Progenitor cell of endocrine pancreas (in vitro differentiated cells): ENCODE results near the gene LAMA2. TPM values are rescaled to one million over a fixed set of nuclear protein-coding genes. Genes with fewer than 3 reads are reported as not detected.
"Not testable (repeated sequence)": the region's sequence is repeated elsewhere in the genome, so short reads cannot be mapped to it uniquely, and the experiment has no call there.

Source experiments
- DNase-seq: peaks from one replicate; pipeline ENCODE4 v3.0.0; 2021; ENCODE audit warnings: low spot score; ENCODE audit not compliant: unreplicated experiment
- H3K27ac Mint-ChIP-seq: 2 replicates; pipeline ENCODE4 v1.8.0; 2021; ENCODE audit warnings: mild to moderate bottlenecking, moderate library complexity, mixed read lengths
- H3K27me3 Mint-ChIP-seq: 2 replicates; pipeline ENCODE4 v1.8.0; 2021; ENCODE audit warnings: mixed read lengths
- H3K36me3 Mint-ChIP-seq: 2 replicates; pipeline ENCODE4 v1.8.0; 2022; ENCODE audit warnings: mixed read lengths; ENCODE audit not compliant: insufficient read depth
- H3K4me1 Mint-ChIP-seq: 2 replicates; pipeline ENCODE4 v1.8.0; 2021; ENCODE audit warnings: low read depth, mixed read lengths
- H3K4me3 Mint-ChIP-seq: 2 replicates; pipeline ENCODE4 v1.8.0; 2021; ENCODE audit warnings: low read depth, mild to moderate bottlenecking, moderate library complexity, mixed read lengths
- H3K9me3 Mint-ChIP-seq: 2 replicates; pipeline ENCODE4 v1.8.0; 2021; ENCODE audit warnings: low read depth, mixed read lengths
- CTCF ChIP-seq: fragments of 200-600 bp; sonication (generic); IDR thresholded peaks from one replicate; pipeline ENCODE4 v1.5.0; 2021; ENCODE audit warnings: antibody characterized with exemption, mild to moderate bottlenecking; ENCODE audit not compliant: unreplicated experiment
- total RNA-seq: library from RNA; stranded (reverse); gene quantifications from 2 replicates; pipeline ENCODE4 v1.2.1, GENCODE V29; 2021

LAMA2 gene
- total RNA-seq, 1 donor from 2014 or later = 0.22 TPM

- Mint-ChIP-seq H3K9me3 (peaks cover 5% of the 10 kb centered on the region), H3K27me3 (no peaks in the 10 kb centered on the region), H3K36me3 (no peaks in the 10 kb centered on the region), H3K4me1 (no peaks in the 10 kb centered on the region), H3K27ac (no peak overlapping the region), H3K4me3 (no peak overlapping the region)
- DNase-seq = no peak
- no peak for TF ChIP-seq CTCF
Observed at GRCh38 chr6:129041563-129041962, 158.6 kb downstream of the LAMA2 start.

- Mint-ChIP-seq H3K9me3 (peaks cover 5% of the 10 kb centered on the region), H3K27me3 (no peaks in the 10 kb centered on the region), H3K4me1 (no peaks in the 10 kb centered on the region), H3K36me3 (no peaks in the 10 kb centered on the region), H3K27ac (no peak overlapping the region), H3K4me3 (no peak overlapping the region)
- DNase-seq = no peak
- no peak for TF ChIP-seq CTCF
Observed at GRCh38 chr6:129046526-129046925, 163.6 kb downstream of the LAMA2 start.

DNA sequence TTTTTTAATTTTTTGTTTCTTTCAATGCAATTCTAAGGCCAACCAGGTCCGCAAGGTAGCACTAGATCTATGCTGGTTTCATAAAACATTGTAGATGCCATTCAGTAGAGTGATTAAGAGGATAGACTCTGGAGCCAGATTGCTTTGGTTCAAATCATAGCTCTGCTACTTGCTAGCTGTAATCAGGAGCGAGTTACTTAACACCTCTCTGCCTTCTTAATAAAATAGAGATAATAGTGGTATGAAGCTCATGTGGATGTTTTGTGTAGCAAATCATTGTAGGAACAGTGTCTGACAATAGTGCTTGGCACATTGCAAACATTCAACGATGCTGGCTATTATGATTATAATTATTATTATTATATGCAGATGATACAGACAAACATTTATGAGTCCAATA is 164.9 kb downstream of the LAMA2 start:
- Mint-ChIP-seq H3K4me3 (no peak overlapping the region), H3K27ac (no peak overlapping the region), H3K27me3 (no peaks in the 10 kb centered on the region), H3K4me1 (no peaks in the 10 kb centered on the region), H3K36me3 (no peaks in the 10 kb centered on the region), H3K9me3 (peaks cover 5% of the 10 kb centered on the region)
- DNase-seq = no peak
- no peak for TF ChIP-seq CTCF

DNA sequence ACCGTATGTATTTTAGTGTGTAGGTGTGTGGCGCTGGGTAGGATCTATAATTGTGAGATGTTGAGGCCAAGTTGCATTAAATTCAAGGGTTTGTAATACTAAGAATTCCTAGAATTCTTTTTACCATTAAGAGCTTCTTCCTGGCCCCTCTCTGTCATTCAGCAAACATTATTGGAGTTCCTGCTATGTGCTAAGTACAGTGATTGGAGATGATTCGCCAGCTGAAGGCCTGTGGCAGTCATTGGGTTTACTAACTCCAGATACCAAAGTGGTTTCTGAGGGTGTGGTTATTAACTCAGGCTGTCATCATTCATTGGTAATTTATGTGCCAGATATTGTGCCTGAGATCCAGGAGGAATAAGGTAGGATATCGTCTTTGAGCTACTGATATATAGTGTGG is 167.1 kb downstream of the LAMA2 start:
- H3K27ac Mint-ChIP-seq = no peak overlapping the region
- no peaks in the 10 kb centered on the region for H3K27me3 Mint-ChIP-seq
- TF ChIP-seq CTCF = no peak
- no peaks in the 10 kb centered on the region for H3K9me3 Mint-ChIP-seq
- no peak for DNase-seq
- H3K36me3 Mint-ChIP-seq = no peaks in the 10 kb centered on the region
- no peak overlapping the region for H3K4me3 Mint-ChIP-seq
- H3K4me1 Mint-ChIP-seq = no peaks in the 10 kb centered on the region

DNA sequence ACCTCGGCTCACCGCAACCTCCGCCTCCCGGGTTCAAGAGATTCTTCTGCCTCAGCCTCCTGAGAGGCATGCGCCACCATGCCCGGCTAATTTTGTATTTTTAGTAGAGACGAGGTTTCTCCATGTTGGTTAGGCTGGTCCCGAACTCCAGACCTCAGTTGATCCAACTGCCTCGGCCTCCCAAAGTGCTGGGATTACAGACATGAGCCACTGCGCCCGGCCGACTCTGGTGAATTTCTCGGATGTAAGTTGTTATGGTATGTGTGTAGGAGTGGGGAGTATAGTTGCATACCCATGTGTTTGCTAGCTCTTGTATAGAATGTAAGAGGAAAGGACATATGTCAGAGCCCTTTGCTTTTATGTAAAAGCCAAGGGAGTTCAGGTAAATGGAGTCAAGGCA is 170.2 kb downstream of the LAMA2 start:
- H3K36me3 Mint-ChIP-seq, H3K27me3 Mint-ChIP-seq, DNase-seq, H3K27ac Mint-ChIP-seq, H3K4me3 Mint-ChIP-seq, H3K9me3 Mint-ChIP-seq, H3K4me1 Mint-ChIP-seq: not testable (repeated sequence)

DNA sequence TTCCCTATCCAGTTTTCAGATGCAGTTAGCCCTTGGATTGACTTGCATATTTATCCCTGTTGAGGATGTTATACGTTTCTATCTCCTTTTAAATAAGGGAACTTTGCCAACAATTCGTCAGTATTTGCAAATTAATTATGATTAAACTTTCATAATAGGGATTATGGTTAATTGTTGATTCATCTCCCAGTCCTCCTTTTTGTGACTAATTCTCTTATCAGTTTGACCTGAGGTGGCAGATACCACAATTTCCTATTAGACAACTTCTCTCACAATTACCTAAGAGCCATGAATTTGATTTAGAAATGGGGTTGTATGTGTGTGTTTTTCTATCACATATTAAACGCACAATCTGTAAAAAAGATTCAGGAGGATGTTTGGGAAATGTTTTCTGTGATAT is 172.9 kb downstream of the LAMA2 start:
- no peak for DNase-seq
- TF ChIP-seq CTCF = no peak
- Mint-ChIP-seq H3K4me3 (no peak overlapping the region), H3K27me3 (no peaks in the 10 kb centered on the region), H3K4me1 (no peaks in the 10 kb centered on the region), H3K27ac (no peak overlapping the region), H3K36me3 (no peaks in the 10 kb centered on the region), H3K9me3 (no peaks in the 10 kb centered on the region)
